Transverse colon (tissue), 3 donors: ENCODE data around the gene SNCG.

Experiments
- EP300 ChIP-seq: sonication (generic); formaldehyde crosslinking; IDR thresholded peaks from one replicate; pipeline ENCODE4 v1.6.1; 2017; ENCODE audit warnings: antibody characterized with exemption, low read depth
- POLR2AphosphoS5 ChIP-seq, 3 donors: sonication (generic); formaldehyde crosslinking; IDR thresholded peaks; one replicate each; pipeline ENCODE4 v1.6.1; 2016; ENCODE audit warnings: antibody characterized with exemption in 3 of 3

- TF ChIP-seq EP300 (no peak), POLR2AphosphoS5 (IDR thresholded peaks at IDR 0.05) (no peak)
Observed at GRCh38 chr10:86959737-86960002, 1.3 kb downstream of the SNCG start.
